ENCODE results near the gene TPRG1.

Gene TPRG1

GRCh38 chr3:189146848-189147247 is 24.9 kb upstream of the TPRG1 start:
- H3K36me3 ChIP-seq (ENCODE audit: insufficient read depth, insufficient read length, low read length), result no peaks in the 10 kb centered on the region

GRCh38 chr3:189148081-189148507 is 23.7 kb upstream of the TPRG1 start:
- TF ChIP-seq SUZ12 (IDR thresholded peaks at IDR 0.05; ENCODE audit: extremely low read depth, insufficient read depth, insufficient read length), result no peak
- H3K9me3 ChIP-seq (ENCODE audit: insufficient read depth, low read length), result no peaks in the 10 kb centered on the region
- no peaks in the 10 kb centered on the region for H3K27me3 ChIP-seq (ENCODE audit: insufficient read depth, insufficient read length)
- no peak overlapping the region for H3K9ac ChIP-seq (ENCODE audit: insufficient read length, low read depth)
- H3K4me1 ChIP-seq (ENCODE audit: insufficient read depth, insufficient read length), result no peaks in the 10 kb centered on the region
- no peak overlapping the region for H3K4me3 ChIP-seq (ENCODE audit: insufficient read length, low read depth)
- no peaks in the 10 kb centered on the region for H3K36me3 ChIP-seq (ENCODE audit: insufficient read depth, insufficient read length, low read length)
- DNase-seq (ENCODE audit: low read depth, low spot score), result peak; percentile 40

More at GRCh38 chr3:189146848-189147247, 24.9 kb upstream of the TPRG1 start:
- H3K9ac ChIP-seq (ENCODE audit: insufficient read length, low read depth), result no peak overlapping the region
- H3K4me1 ChIP-seq (ENCODE audit: insufficient read depth, insufficient read length), result no peaks in the 10 kb centered on the region
- no peaks in the 10 kb centered on the region for H3K27me3 ChIP-seq (ENCODE audit: insufficient read depth, insufficient read length)
- DNase-seq (ENCODE audit: low read depth, low spot score), result no peak
- H3K9me3 ChIP-seq (ENCODE audit: insufficient read depth, low read length), result no peaks in the 10 kb centered on the region
- H3K4me3 ChIP-seq (ENCODE audit: insufficient read length, low read depth), result no peak overlapping the region
- TF ChIP-seq SUZ12 (IDR thresholded peaks at IDR 0.05; ENCODE audit: extremely low read depth, insufficient read depth, insufficient read length) (no peak), ZNF274 (IDR thresholded peaks at IDR 0.05; ENCODE audit: low read depth, low read length) (no peak), YY1 (IDR thresholded peaks at IDR 0.05; ENCODE audit: insufficient read depth, insufficient read length) (no peak)

- no peaks in the 10 kb centered on the region for H3K27me3 ChIP-seq (ENCODE audit: insufficient read depth, insufficient read length)
- H3K36me3 ChIP-seq (ENCODE audit: insufficient read depth, insufficient read length, low read length), result no peaks in the 10 kb centered on the region
- TF ChIP-seq YY1 (IDR thresholded peaks at IDR 0.05; ENCODE audit: insufficient read depth, insufficient read length) (no peak), SUZ12 (IDR thresholded peaks at IDR 0.05; ENCODE audit: extremely low read depth, insufficient read depth, insufficient read length) (no peak), ZNF274 (IDR thresholded peaks at IDR 0.05; ENCODE audit: low read depth, low read length) (no peak)
- no peak overlapping the region for H3K4me3 ChIP-seq (ENCODE audit: insufficient read length, low read depth)
- no peak for DNase-seq (ENCODE audit: low read depth, low spot score)
- H3K9me3 ChIP-seq (ENCODE audit: insufficient read depth, low read length), result no peaks in the 10 kb centered on the region
- no peak overlapping the region for H3K9ac ChIP-seq (ENCODE audit: insufficient read length, low read depth)
- no peaks in the 10 kb centered on the region for H3K4me1 ChIP-seq (ENCODE audit: insufficient read depth, insufficient read length)
These were observed 22.6 kb upstream of the TPRG1 start for GRCh38 chr3:189149203-189149602.

GRCh38 chr3:189157232-189158007 is 14.4 kb upstream of the TPRG1 start:
- H3K9me3 ChIP-seq (ENCODE audit: insufficient read depth, low read length), result no peaks in the 10 kb centered on the region
- no peak for TF ChIP-seq YY1 (IDR thresholded peaks at IDR 0.05; ENCODE audit: insufficient read depth, insufficient read length)
- no peak for TF ChIP-seq SUZ12 (IDR thresholded peaks at IDR 0.05; ENCODE audit: extremely low read depth, insufficient read depth, insufficient read length)
- TF ChIP-seq ZNF274 (IDR thresholded peaks at IDR 0.05; ENCODE audit: low read depth, low read length), result no peak

GRCh38 chr3:189158034-189158433 is 13.7 kb upstream of the TPRG1 start:
- no peak for DNase-seq (ENCODE audit: low read depth, low spot score)
- no peaks in the 10 kb centered on the region for H3K36me3 ChIP-seq (ENCODE audit: insufficient read depth, insufficient read length, low read length)
- H3K4me3 ChIP-seq (ENCODE audit: insufficient read length, low read depth), result no peak overlapping the region
- no peaks in the 10 kb centered on the region for H3K27me3 ChIP-seq (ENCODE audit: insufficient read depth, insufficient read length)
- no peaks in the 10 kb centered on the region for H3K4me1 ChIP-seq (ENCODE audit: insufficient read depth, insufficient read length)
- TF ChIP-seq SUZ12 (IDR thresholded peaks at IDR 0.05; ENCODE audit: extremely low read depth, insufficient read depth, insufficient read length) (no peak), ZNF274 (IDR thresholded peaks at IDR 0.05; ENCODE audit: low read depth, low read length) (no peak), YY1 (IDR thresholded peaks at IDR 0.05; ENCODE audit: insufficient read depth, insufficient read length) (no peak)
- no peak overlapping the region for H3K9ac ChIP-seq (ENCODE audit: insufficient read length, low read depth)
- H3K9me3 ChIP-seq (ENCODE audit: insufficient read depth, low read length), result no peaks in the 10 kb centered on the region

More at GRCh38 chr3:189157232-189158007, 14.4 kb upstream of the TPRG1 start:
- Histone ChIP-seq H3K4me3 (ENCODE audit: insufficient read length, low read depth) (no peak overlapping the region), H3K27me3 (ENCODE audit: insufficient read depth, insufficient read length) (no peaks in the 10 kb centered on the region), H3K4me1 (ENCODE audit: insufficient read depth, insufficient read length) (no peaks in the 10 kb centered on the region), H3K36me3 (ENCODE audit: insufficient read depth, insufficient read length, low read length) (no peaks in the 10 kb centered on the region), H3K9ac (ENCODE audit: insufficient read length, low read depth) (no peak overlapping the region)
- DNase-seq (ENCODE audit: low read depth, low spot score), result no peak

- Histone ChIP-seq H3K36me3 (ENCODE audit: insufficient read depth, insufficient read length, low read length) (no peaks in the 10 kb centered on the region), H3K4me1 (ENCODE audit: insufficient read depth, insufficient read length) (no peaks in the 10 kb centered on the region), H3K9me3 (ENCODE audit: insufficient read depth, low read length) (no peaks in the 10 kb centered on the region), H3K9ac (ENCODE audit: insufficient read length, low read depth) (no peak overlapping the region), H3K4me3 (ENCODE audit: insufficient read length, low read depth) (no peak overlapping the region), H3K27me3 (ENCODE audit: insufficient read depth, insufficient read length) (no peaks in the 10 kb centered on the region)
- no peak for TF ChIP-seq SUZ12 (IDR thresholded peaks at IDR 0.05; ENCODE audit: extremely low read depth, insufficient read depth, insufficient read length)
- DNase-seq (ENCODE audit: low read depth, low spot score), result no peak
These were observed 11.1 kb upstream of the TPRG1 start for GRCh38 chr3:189160519-189161309.

GRCh38 chr3:189165092-189165612 is 6.6 kb upstream of the TPRG1 start:
- no peak for DNase-seq (ENCODE audit: low read depth, low spot score)
- H3K9me3 ChIP-seq (ENCODE audit: insufficient read depth, low read length), result no peaks in the 10 kb centered on the region
- H3K36me3 ChIP-seq (ENCODE audit: insufficient read depth, insufficient read length, low read length), result no peaks in the 10 kb centered on the region
- H3K4me3 ChIP-seq (ENCODE audit: insufficient read length, low read depth), result no peak overlapping the region
- H3K9ac ChIP-seq (ENCODE audit: insufficient read length, low read depth), result no peak overlapping the region
- no peaks in the 10 kb centered on the region for H3K4me1 ChIP-seq (ENCODE audit: insufficient read depth, insufficient read length)
- TF ChIP-seq ZNF274 (IDR thresholded peaks at IDR 0.05; ENCODE audit: low read depth, low read length), result no peak
- no peak for TF ChIP-seq YY1 (IDR thresholded peaks at IDR 0.05; ENCODE audit: insufficient read depth, insufficient read length)
- no peak for TF ChIP-seq SUZ12 (IDR thresholded peaks at IDR 0.05; ENCODE audit: extremely low read depth, insufficient read depth, insufficient read length)
- H3K27me3 ChIP-seq (ENCODE audit: insufficient read depth, insufficient read length), result no peaks in the 10 kb centered on the region

Data from NT2/D1 (cell line).